Measurements from ENCODE around the gene ITIH4.

Gene ITIH4

DNA sequence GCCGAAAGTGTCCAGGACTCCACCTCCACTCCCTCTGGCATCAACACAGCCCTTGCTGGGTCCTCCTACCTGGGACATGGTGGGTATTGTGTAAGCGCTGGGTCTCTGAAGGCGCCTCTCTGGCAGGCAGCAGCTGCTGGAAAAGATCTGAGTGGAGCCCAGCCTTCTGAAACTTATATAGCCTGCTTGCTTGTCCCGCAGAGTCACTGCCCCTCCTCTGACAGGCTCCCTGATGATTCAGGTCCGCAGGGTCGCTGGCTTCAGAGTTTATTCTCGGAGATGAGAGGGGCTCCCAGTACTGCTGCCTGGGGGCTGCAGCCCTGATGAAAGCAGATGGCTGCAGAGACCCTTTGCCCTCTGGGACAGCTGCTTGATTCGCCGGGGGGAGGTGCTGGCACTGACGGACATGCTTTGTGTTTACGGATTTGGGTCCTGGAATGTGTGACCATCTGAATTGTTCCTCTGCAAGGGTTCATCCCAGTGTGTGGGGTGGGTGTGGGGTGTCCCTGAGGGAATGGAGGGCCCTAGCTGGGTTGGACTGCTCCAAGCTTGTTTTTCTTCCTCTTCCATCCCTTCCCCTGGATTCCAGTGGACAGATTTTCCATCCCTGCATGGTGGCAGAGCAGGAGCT is 4.5 kb upstream of the ITIH4 start, which contains the start of gene MUSTN1:
TSS of gene MUSTN1 (minus strand) at position 149 of the 631 bp plus-strand sequence. CDS start at position 78, 71 bp downstream.
- no peak for DNase-seq (ENCODE audit: low read depth in 2 of 2, low spot score in 1 of 2)

DNA sequence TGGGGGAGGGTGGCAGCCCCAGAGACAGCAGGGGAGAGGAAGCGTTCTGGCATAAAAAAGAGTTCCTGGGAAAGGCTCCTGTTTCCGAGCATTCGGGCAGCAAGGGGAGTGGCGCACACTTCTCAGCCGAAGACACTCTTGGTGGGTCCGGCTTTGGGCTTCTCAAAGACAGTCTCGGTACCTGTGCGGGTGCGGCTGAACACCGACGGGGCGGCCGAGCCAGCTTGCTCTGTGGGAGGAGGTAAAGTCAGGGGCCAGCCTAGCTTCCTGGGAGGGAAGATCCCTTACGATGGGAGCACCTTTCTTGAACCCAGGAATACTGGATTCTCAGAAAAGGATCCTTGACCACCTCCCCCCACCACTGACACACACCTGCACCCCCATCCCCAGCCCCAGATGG is 2.7 kb upstream of the ITIH4 start:
- DNase-seq (ENCODE audit: low read depth in 2 of 2, low spot score in 1 of 2), result no peak

DNA sequence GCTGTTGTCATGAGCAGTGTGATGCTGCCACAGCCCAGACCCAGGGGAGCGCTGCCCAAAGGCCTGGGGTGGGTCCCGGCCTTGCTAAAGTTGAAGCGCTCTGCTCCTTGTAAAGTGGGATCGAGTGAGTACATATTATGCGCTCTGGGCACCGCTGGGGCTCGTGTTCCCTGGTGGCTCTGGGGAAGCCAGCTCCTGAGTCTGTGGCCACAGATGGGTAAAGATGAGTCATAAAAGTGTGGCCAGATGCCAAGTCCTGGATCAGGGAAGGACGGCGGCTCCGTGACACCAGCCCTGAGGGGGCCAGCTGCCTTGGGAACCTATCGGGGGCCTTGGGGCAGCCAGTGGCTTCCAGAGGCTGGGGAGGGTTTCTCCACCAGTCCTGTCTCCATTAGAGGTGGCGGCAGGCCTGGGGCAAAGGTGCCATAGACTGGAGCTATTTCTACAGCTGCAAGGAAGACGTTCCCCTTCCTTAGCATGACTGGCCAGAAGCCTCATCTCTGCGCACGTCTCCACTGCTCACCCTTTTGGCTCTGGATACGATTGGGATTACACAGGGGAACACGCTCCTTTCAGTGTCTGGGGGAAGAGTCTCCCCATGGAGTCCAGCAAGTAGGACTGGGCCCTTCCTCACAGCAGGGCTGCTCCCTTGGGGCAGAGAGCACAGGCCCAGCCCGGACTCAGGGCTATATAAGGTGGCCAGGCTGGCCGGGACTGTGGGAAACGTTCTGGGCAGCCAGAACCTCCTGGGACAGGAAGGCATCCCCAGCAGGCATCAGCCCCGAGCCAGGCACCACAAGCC is 1.2 kb upstream of the ITIH4 start:
- no peak for DNase-seq (ENCODE audit: low read depth in 2 of 2, low spot score in 1 of 2)

DNA sequence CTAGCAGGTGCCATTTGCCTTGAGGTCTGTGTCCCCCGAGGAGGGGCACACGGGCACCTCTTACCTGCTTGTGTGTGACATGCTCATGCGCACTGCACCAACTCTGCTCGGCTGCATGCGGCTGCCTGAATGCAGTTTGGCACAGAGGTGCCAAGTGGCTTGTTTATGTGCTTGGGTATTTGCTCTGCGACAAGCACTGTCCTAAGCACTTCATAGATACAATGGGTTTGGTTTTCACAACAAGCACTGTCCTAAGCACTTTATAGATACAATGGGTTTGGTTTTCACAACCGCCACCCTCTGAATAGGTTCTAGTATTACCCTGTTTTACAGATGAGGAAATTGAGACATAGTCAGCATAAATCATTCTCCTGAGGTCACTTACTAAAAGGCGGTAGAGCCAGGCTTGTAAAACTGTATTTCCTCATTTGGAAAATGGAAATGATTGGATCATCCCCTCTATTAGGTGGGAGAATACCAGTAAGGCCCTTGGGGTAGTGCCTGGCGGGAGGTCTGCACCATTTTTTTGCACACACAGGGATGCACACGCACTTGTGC is 487 bp downstream of the ITIH4 start:
- DNase-seq (ENCODE audit: low read depth in 2 of 2, low spot score in 1 of 2), result no peak

DNA sequence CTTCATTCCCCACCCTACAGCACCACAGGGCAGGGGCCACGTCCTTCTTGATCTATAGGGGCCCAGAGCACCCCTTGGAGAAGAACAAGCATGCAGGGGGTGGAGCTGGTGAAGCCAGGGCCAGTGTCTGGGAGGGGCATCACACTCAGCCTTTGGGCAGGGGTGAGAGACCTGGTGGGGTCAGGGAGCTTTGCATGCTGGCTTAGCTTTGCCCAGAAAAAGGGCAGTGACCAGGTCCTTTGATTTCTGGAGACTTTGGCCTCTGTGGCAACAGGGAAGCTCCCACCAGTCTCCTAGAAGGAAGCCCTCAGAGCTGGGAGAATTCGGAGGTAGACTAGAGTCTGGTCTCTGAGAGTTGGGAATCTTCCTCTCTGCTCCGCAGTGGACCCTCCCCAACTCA is 990 bp downstream of the ITIH4 start:
- DNase-seq (ENCODE audit: low read depth in 2 of 2, low spot score in 1 of 2), result no peak

DNA sequence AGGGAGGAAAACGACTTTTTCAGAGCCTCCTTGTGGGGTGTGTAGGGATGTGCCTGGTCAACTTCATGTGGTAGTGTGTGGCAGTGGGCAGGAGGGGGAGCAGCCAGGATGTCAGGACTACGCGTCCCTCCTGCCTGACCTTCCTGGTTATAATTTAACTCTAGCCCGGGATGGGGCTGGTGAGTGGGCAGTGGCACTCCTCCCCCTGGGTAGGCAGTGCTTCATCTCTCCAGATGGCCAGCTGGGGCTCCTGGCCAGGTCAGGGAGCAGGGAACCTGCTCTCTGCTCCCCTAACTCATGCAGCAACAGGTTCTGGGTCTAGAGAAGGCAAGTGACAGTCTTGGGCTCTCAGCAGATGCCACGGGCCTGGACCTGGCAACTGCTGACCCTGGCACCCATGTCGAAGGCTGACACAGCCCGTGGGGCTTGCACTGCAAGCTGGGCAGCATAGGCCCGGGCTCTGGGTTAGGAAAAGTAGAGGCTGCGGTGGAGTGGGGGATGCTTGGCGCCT is 2.6 kb downstream of the ITIH4 start:
- DNase-seq (ENCODE audit: low read depth in 2 of 2, low spot score in 1 of 2), result no peak

DNA sequence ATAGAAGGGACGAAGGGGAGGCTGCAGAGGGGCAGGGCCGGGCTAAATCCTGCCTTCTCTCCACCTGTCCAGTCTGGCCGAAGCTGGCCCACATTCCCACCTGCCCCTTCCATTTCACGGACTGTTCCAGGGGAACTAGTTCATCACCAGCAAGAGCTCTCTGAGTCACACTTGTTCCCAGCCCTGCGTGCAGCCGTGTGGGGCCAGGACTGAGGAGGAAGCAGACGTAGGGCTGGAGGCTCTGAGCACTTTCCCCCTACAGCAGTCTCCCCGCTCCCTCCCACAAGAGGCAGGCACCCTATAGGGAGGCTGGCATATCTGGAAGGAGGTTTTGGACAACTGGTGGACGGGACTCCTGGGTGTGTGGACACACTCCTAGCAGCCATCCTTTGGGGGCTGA is 3.0 kb downstream of the ITIH4 start:
- DNase-seq (ENCODE audit: low read depth in 2 of 2, low spot score in 1 of 2), result no peak

DNA sequence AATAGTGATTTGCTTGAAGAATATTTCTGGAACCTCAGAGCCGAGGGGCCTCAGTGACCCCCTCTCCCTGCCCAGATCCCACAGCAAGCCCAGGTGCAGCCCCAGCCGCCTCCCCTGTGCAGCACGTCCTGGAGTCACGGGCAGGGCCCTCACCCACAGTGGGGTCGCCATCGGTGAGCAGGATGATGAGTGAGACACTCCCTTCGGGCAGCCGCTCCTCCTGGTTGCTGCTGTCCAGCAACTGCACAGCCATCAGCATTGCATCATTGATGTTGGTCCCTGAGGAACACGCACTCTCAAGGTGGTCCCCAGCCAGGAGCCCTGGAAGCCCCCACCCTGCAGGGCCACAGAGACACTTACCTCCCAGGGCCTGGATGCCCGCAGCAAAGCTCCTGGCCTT is 6.4 kb downstream of the ITIH4 start:
- DNase-seq (ENCODE audit: low read depth in 2 of 2, low spot score in 1 of 2), result no peak

DNA sequence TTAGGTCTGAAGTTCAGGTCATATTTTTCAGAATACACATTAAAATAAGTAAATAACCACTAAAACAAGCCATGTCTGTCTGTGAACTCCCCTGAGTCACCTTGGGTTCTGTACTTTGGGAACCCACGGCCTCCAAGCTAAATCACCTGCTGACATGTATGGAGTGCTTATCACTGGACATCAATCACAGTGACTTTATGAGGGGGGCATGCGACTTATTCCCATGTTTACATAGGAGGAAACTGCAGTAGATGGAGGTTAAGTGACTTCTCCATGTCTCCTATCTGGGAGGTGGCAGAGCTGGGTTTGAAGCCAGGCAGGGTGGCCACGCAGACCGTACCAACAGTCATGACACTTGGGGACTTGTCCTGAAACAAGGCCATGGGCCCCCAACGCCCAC is 8.1 kb downstream of the ITIH4 start:
- DNase-seq (ENCODE audit: low read depth in 2 of 2, low spot score in 1 of 2), result no peak

DNA sequence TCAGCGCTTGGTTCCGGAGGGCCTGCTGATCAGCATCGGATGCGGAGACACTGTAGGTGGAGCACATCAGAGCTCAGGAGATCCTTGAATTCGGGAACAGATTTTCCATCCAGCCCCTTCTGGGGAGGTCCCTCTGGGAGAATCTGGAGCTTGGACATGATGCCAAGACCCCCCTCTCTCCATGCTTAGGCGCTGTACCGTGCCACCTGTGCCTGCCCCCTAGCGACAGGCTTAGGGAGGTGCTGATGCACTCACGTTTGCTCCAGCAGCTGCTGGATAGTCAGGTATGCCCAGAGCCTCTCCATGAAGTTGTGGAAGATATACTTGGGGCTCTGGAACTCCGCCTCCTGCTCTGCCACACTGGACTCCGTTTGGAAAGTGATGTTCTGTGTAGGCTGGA is 9.7 kb downstream of the ITIH4 start:
- no peak for DNase-seq (ENCODE audit: low read depth in 2 of 2, low spot score in 1 of 2)

DNA sequence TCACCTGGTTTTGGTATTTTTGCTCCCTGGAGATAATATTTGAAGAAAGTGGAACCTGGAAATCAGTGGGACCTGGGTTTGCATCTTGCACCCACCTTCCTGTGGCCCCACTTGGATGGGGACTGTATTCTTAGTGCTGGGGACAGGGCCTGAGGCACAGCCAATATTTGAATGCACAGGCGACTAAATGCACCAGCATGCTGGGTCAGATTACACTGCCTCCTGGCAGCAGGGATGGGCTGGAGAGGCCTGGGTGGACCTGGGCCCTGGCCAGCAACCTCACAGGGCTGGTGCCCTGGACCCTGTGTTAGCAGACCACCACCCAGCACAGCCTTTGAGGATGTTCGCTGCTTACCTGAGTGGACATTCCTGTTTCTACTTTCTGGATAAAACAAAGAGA is 10.5 kb downstream of the ITIH4 start:
- DNase-seq (ENCODE audit: low read depth in 2 of 2, low spot score in 1 of 2), result no peak

DNA sequence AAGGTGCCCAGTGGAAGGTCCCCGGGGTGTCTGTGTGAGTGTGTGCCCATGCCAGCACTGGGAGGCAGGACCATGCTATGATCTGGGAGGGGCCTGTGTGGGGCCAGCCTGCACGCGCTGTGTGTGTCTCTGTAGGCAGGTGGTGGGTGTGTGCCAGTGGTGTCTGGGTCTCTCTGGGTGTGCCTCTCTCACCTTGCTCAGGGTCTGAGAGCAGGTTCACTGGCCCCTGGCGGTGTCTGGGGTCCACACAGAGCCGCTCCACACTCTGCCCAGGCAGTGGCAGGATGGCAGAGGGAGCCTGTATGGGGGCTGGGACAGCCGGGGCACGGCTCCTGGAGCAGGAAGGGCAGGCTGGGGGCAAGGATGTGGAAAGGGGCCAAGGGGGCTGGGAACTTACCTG is 12.6 kb downstream of the ITIH4 start:
- DNase-seq (ENCODE audit: low read depth in 2 of 2, low spot score in 1 of 2), result no peak

DNA sequence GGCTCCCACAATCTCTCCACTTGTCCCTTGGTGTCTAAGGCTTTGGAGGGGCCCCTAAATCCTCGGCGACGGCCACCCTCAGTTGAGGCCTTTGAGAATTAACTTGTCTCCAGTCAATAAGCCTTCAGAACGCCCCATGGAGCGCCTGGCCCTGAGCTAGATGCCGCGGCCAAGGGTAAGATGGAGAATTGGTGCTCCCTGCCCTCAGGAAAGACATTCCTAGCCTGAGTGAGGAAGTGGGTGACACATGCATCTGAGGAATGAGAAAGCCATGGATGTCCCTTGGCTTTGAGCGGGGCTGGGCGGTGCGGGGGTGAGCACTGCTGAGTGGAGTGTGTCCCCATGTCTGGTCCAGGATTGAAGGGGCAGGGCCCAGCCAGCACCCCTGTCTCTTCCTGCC is 13.3 kb downstream of the ITIH4 start:
- no peak for DNase-seq (ENCODE audit: low read depth in 2 of 2, low spot score in 1 of 2)

DNA sequence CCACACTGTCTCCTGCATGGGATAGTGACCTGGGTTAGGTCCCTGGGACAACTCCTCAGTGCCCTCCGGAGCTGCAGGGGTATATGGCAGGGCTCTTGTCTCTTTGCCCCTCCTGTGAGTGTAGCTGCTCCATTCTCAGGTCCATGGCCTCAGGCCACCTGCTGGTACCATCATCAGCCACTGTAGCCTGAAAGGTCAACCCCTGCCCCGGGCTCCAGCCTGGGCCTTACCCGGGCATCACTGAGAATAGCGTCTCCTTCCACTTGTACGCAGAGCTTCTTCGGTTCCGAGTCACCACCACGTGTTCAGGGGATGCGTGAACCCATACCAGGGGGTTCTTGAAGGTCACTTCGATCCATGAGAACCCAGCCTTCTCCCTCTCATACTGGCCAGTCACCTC is 13.8 kb downstream of the ITIH4 start:
- no peak for DNase-seq (ENCODE audit: low read depth in 2 of 2, low spot score in 1 of 2)

DNA sequence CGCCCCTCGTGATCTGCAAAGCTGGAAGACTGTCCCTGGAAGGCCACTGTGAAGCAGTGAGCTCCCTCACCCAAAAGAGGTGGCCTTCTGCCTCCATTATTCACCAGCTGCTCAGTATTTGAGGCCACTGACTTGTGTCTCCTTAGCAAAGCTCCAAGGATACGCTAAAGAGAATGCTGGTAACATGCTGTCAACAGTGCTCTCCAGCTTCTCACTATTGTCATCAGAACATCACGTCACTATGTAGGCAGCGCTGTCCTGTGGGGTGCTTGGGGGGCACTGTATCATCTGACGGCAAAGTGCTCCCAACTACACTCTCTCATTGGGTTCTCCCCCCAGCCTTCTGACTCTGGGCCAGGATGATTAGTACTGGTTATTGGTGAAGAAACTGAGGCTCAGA is 14.3 kb downstream of the ITIH4 start:
- no peak for DNase-seq (ENCODE audit: low read depth in 2 of 2, low spot score in 1 of 2)

DNA sequence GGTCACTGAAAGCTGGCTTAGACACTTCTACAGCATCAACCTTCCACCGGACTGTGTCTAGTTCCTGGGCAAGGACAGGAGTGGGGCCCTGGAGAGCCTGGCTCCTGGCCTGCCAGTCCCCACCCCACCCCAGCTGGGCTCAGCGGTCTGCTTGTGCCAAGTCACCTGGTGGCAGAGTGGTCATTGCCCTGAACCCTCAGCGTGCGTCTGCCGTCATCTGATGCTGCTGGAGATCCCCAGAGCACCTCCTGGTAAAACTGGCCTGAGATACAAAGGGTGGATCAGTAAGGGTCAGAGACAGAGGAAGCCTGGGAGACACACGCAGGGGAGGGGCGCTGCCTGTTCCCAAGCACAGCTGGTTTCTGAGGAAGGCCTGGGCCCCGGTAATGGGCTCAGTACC is 16.7 kb downstream of the ITIH4 start:
- no peak for DNase-seq (ENCODE audit: low read depth in 2 of 2, low spot score in 1 of 2)

DNA sequence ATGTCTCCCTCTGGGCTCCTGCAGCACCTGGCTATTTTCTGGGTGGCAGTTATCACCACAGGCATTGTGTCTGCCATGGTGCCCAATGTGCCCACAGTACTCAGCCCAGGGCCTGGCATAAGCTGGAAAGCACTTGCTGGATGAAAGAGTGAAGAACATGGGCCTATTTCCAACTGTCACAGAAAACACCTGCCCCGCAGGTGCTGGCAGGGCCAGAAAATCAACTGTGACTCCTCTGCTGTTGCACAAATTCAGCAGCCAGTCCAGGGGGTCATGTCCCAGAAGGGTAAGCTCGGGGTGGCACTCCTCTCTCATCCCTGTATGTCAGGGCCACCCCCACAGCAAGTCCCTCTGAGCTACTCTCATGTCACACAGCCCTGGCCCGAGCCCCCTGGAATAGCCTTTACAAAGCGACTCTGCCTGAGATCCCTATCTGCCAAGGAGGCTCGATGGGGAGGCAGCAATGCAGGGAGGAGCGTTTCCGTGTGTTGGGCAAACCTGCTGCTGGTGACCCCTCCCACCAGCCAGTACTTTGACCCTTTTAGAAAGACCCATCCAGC is 18.9 kb downstream of the ITIH4 start:
- DNase-seq (ENCODE audit: low read depth in 2 of 2, low spot score in 1 of 2), result no peak

DNA sequence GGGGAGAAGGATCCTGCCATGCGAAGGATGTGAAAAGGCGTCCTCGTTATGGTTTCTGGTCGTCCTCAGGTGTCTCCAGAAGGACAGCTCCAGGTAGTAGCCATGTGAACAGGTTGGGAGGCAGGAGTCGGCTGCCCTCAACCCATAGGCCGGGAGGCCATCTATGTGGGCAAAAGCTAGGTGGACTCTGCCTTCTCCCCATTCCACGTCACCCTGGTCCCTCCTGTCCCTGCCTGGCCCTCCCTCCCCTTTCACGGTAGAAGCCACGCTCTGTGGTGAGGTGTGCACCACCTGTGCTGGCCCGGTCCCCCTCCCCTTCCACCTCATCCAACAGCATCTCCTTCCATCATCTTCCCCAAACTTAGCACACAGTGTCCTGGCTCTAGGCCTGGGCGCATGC is 19.5 kb downstream of the ITIH4 start:
- DNase-seq (ENCODE audit: low read depth in 2 of 2, low spot score in 1 of 2), result no peak

DNA sequence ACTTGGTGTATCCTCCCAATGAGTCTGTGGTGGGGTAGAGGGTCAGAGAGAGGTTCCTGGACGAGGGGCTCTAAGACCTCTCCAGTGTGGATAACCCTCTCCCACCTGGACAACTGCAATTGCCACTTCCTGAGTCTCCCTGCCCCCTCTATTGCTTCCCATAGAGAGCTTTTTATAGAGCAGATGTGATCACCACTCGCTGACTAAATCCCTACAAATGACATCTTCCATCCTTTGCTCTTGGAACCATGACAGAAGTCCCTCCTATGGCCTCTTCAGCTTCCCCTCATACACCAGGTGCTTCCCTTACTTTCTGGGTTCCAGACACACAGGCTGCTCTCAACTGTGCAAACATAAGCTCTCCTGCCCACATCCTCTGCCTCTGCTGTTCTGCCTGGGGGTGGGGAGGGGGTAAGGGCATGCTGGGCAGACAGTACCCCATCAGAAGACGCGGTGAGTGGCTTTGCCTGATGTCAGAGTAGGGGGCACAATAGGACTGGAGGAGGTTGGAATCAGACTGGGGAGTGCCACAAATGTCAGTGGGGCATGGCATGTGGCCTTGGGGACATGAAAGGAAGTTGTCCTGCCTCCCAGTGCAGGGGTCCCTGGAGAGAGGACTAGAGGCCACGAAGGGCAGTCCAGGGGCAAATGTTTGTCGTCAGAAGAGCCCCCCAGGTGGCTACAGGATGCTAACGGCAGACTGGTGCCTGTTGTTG is 20.7 kb downstream of the ITIH4 start:
- no peak for DNase-seq (ENCODE audit: low read depth in 2 of 2, low spot score in 1 of 2)

DNA sequence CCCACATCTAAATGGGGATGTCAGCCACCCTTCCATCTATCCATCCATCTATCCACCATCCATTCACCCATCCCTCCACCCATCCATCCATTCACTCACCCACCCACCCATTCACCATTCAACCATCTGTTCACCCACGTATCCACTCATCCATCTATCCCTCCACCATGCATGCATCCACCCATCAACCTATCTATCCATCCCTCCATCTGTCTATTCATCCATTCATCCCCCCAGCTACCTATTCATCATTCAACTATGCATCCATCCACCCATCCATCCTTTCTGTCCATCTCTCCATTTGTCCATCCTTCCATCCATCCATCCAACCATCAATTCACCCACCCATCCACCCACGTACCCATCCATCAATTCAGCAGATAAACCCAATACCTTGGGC is 21.3 kb downstream of the ITIH4 start:
- no peak for DNase-seq (ENCODE audit: low read depth in 2 of 2, low spot score in 1 of 2)

DNA sequence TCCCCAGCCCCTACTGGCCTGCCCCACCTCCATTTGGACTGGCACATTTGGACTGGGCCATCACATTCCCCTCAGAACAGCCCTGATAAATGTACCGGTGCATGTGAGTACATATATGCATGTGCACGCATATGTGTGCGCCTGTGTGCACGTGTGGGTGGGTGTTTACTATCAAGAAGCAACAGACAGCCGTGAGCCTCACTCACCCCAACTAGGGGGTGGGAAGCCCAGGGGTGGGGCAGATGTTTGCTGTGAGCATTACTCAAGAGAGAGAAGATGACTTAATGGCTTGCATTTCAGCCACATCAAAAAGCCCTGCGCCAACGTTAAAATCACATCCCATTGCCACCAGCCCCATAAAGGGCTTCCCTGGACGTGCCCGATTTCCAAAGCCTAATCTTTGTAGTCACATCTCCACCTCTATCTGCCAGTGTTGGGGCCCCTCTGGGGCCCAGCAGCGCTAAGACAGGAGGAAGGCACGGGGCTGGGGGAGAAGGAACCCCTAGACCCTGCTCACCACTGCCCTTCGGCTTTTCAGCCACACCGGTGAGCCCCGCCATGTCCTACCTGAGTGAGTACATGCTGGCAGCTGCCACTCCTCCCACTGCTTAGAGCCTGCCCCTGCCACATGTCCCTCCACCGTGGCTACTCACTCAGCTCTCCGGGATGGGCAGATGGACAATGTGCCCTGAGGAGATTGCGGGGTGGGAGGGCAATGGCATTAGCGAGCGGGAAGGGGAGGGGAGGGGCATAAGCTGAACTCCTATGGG is 25.0 kb downstream of the ITIH4 start:
- DNase-seq (ENCODE audit: low read depth in 2 of 2, low spot score in 1 of 2), result no peak
